ES-I3 (cell line): Measurements from ENCODE around the gene PDCD2.
"Not testable (repeated sequence)": the region's sequence is repeated elsewhere in the genome, so short reads cannot be mapped to it uniquely, and the experiment has no call there.

Experiments
- H3K36me3 ChIP-seq: 2 replicates; pipeline ENCODE4 v1.6.1; 2013; ENCODE audit warnings: mild to moderate bottlenecking, low read length, control low read depth, moderate library complexity; ENCODE audit not compliant: insufficient read depth
- H3K4me1 ChIP-seq: 2 replicates; pipeline ENCODE4 v1.6.1; 2013; ENCODE audit warnings: mild to moderate bottlenecking, control low read depth, low read length; ENCODE audit not compliant: insufficient read depth
- H3K9ac ChIP-seq: 2 replicates; pipeline ENCODE4 v1.6.1; 2013; ENCODE audit warnings: low read depth, mild to moderate bottlenecking, low read length, moderate library complexity
- H3K9me3 ChIP-seq: 2 replicates; pipeline ENCODE4 v1.6.1; 2013; ENCODE audit warnings: mild to moderate bottlenecking, low read length, moderate library complexity; ENCODE audit not compliant: control insufficient read depth, insufficient read depth

PDCD2 gene

GRCh38 chr6:170584181-170584953 lies at the start of gene PDCD2:
Gene PDCD2, minus strand, starts transcription at chr6:170584637. Its CDS starts 56 bp downstream, at chr6:170584581.
- Histone ChIP-seq H3K36me3 (peaks cover 8% of the 10 kb centered on the region; the same call in 1 of the 2 replicates), H3K9ac (peak within 1 kb of the TSS; percentile 99), H3K4me1 (no peaks in the 10 kb centered on the region), H3K9me3 (0 out of 2 replicates have a peak, but pooled peaks cover 2% of the 10 kb centered on the region)

GRCh38 chr6:170616020-170616554 lies 31.6 kb upstream of the PDCD2 start:
- not testable (repeated sequence) for H3K9ac ChIP-seq, H3K36me3 ChIP-seq, H3K4me1 ChIP-seq, H3K9me3 ChIP-seq

- H3K9ac ChIP-seq, H3K9me3 ChIP-seq, H3K4me1 ChIP-seq, H3K36me3 ChIP-seq: not testable (repeated sequence)
These were observed 27.9 kb upstream of the PDCD2 start for GRCh38 chr6:170612256-170612804.

- H3K36me3 ChIP-seq, H3K4me1 ChIP-seq, H3K9ac ChIP-seq, H3K9me3 ChIP-seq: not testable (repeated sequence)
These were observed 24.8 kb upstream of the PDCD2 start for GRCh38 chr6:170609225-170609624.

GRCh38 chr6:170605574-170606259 lies 21.3 kb upstream of the PDCD2 start:
- no peaks in the 10 kb centered on the region for H3K36me3 ChIP-seq
- no peaks in the 10 kb centered on the region for H3K4me1 ChIP-seq
- H3K9me3 ChIP-seq, result no peaks in the 10 kb centered on the region
- H3K9ac ChIP-seq, result no peak overlapping the region

- Histone ChIP-seq H3K4me1 (no peaks in the 10 kb centered on the region; the same call in 1 of the 2 replicates), H3K9ac (no peak overlapping the region), H3K36me3 (no peaks in the 10 kb centered on the region), H3K9me3 (no peaks in the 10 kb centered on the region; the same call in 1 of the 2 replicates)
These were observed 12.8 kb upstream of the PDCD2 start for GRCh38 chr6:170597278-170597677.

GRCh38 chr6:170596426-170596825 lies 12.0 kb upstream of the PDCD2 start:
- H3K9ac ChIP-seq, result no peak overlapping the region
- H3K36me3 ChIP-seq, result no peaks in the 10 kb centered on the region
- H3K4me1 ChIP-seq, result no peaks in the 10 kb centered on the region; the same call in 1 of the 2 replicates
- H3K9me3 ChIP-seq, result no peaks in the 10 kb centered on the region; the same call in 1 of the 2 replicates

GRCh38 chr6:170590725-170591124 lies 6.3 kb upstream of the PDCD2 start:
- H3K9me3 ChIP-seq, result peaks cover 12% of the 10 kb centered on the region; the same call in 1 of the 2 replicates
- H3K9ac ChIP-seq, result no peak overlapping the region
- no peaks in the 10 kb centered on the region for H3K36me3 ChIP-seq
- H3K4me1 ChIP-seq, result no peaks in the 10 kb centered on the region

GRCh38 chr6:170584954-170585498 lies 589 bp upstream of the PDCD2 start:
- H3K9ac ChIP-seq, result peak overlapping the region; percentile 99
- no peaks in the 10 kb centered on the region for H3K4me1 ChIP-seq
- 0 out of 2 replicates have a peak, but pooled peaks cover 4% of the 10 kb centered on the region for H3K9me3 ChIP-seq
- peaks cover 8% of the 10 kb centered on the region; the same call in 1 of the 2 replicates for H3K36me3 ChIP-seq

GRCh38 chr6:170583756-170584180 lies 669 bp downstream of the PDCD2 start:
- H3K36me3 ChIP-seq, result peaks cover 8% of the 10 kb centered on the region
- no peaks in the 10 kb centered on the region for H3K4me1 ChIP-seq
- H3K9ac ChIP-seq, result peak overlapping the region; percentile 99
- 0 out of 2 replicates have a peak, but pooled peaks cover 2% of the 10 kb centered on the region for H3K9me3 ChIP-seq

- H3K9me3 ChIP-seq, result no peaks in the 10 kb centered on the region
- peaks cover 8% of the 10 kb centered on the region for H3K36me3 ChIP-seq
- H3K4me1 ChIP-seq, result no peaks in the 10 kb centered on the region
- H3K9ac ChIP-seq, result no peak overlapping the region
These were observed 5.5 kb downstream of the PDCD2 start for GRCh38 chr6:170578909-170579308.

- no peaks in the 10 kb centered on the region for H3K4me1 ChIP-seq
- no peaks in the 10 kb centered on the region; the same call in 1 of the 2 replicates for H3K36me3 ChIP-seq
- H3K9me3 ChIP-seq, result no peaks in the 10 kb centered on the region
- no peak overlapping the region for H3K9ac ChIP-seq
These were observed 9.2 kb downstream of the PDCD2 start for GRCh38 chr6:170575250-170575649.

GRCh38 chr6:170572704-170573466 lies 11.6 kb downstream of the PDCD2 start:
- H3K36me3 ChIP-seq, result peaks cover 14% of the 10 kb centered on the region
- no peaks in the 10 kb centered on the region for H3K4me1 ChIP-seq
- H3K9me3 ChIP-seq, result no peaks in the 10 kb centered on the region
- H3K9ac ChIP-seq, result no peak overlapping the region
